CD14-positive monocyte (primary cell): ENCODE results near the gene PBX4. TPM values are rescaled to one million over a fixed set of nuclear protein-coding genes. Genes with fewer than 3 reads are reported as not detected.
A peak's percentile ranks its signal among the peaks of the same experiment; 100 is the strongest.

Experiments used
- DNase-seq, 3 donors: peaks; one replicate each; pipeline ENCODE4 v3.0.0-alpha.2; 2011 to 2022
- H2AFZ ChIP-seq: 2 replicates; pipeline ENCODE4 v1.6.0; 2012; ENCODE audit warnings: mild to moderate bottlenecking, low read depth, low read length, inconsistent platforms; ENCODE audit not compliant: insufficient read depth, poor library complexity, severe bottlenecking
- H3K27ac ChIP-seq, 2 donors: 1 replicate in 1 of 2; 2 replicates in 1 of 2; pipeline ENCODE4 v1.5.1; 2012 to 2013; ENCODE audit warnings: low read length in 2 of 2, control low read depth in 1 of 2, inconsistent platforms in 1 of 2, low read depth in 1 of 2, mild to moderate bottlenecking in 1 of 2
- H3K27me3 ChIP-seq, 2 donors: one replicate each; pipeline versions ENCODE4 v1.6.0 to v1.6.1; 2011 to 2013; ENCODE audit warnings: low read length in 2 of 2; ENCODE audit not compliant: control insufficient read depth in 2 of 2, insufficient read depth in 2 of 2
- H3K36me3 ChIP-seq, 2 donors: replicated peaks in 1 of 2; 1 replicate in 1 of 2; 2 replicates in 1 of 2; pipeline versions ENCODE4 v1.5.1 to v1.6.1; 2012 to 2013; ENCODE audit warnings: low read length in 2 of 2, control low read depth in 1 of 2, inconsistent platforms in 1 of 2, mild to moderate bottlenecking in 1 of 2; ENCODE audit not compliant: insufficient read depth in 2 of 2, control insufficient read depth in 1 of 2
- H3K4me1 ChIP-seq, 2 donors: 1 replicate in 1 of 2; 2 replicates in 1 of 2; pipeline versions ENCODE4 v1.5.1 to v1.6.1; 2012 to 2013; ENCODE audit warnings: low read length in 2 of 2, control low read depth in 1 of 2, inconsistent platforms in 1 of 2, mild to moderate bottlenecking in 1 of 2, moderate library complexity in 1 of 2; ENCODE audit not compliant: insufficient read depth in 2 of 2, control insufficient read depth in 1 of 2
- H3K4me2 ChIP-seq: replicated peaks from 2 replicates; pipeline ENCODE3; 2012; ENCODE audit warnings: low read length, moderate library complexity, mild to moderate bottlenecking; ENCODE audit not compliant: poor library complexity, severe bottlenecking; ENCODE audit errors: extremely low read depth
- H3K4me3 ChIP-seq, 3 experiments: fragments of 200-600 bp in 1 of 3; sonication (generic) in 1 of 3; replicated peaks in 1 of 3; 1 replicate in 2 of 3; 2 replicates in 1 of 3; pipeline ENCODE4 v1.5.1; 2011 to 2013; ENCODE audit warnings: low read length in 3 of 3, mild to moderate bottlenecking in 3 of 3, control low read depth in 2 of 3, low read depth in 2 of 3, inconsistent platforms in 1 of 3, moderate library complexity in 1 of 3
- H3K79me2 ChIP-seq: 2 replicates; pipeline ENCODE4 v1.6.0; 2012; ENCODE audit warnings: mild to moderate bottlenecking, control low read depth, inconsistent platforms, low read length, moderate library complexity; ENCODE audit not compliant: insufficient read depth
- H3K9ac ChIP-seq: 2 replicates; pipeline ENCODE4 v1.6.0; 2017; ENCODE audit warnings: low read length, mild to moderate bottlenecking; ENCODE audit not compliant: insufficient read depth, poor library complexity, severe bottlenecking
- H3K9me3 ChIP-seq, 2 donors: replicated peaks in 1 of 2; 1 replicate in 1 of 2; 2 replicates in 1 of 2; pipeline versions ENCODE4 v1.5.1 to v1.6.1; 2012 to 2013; ENCODE audit warnings: low read length in 2 of 2, control low read depth in 1 of 2; ENCODE audit not compliant: control insufficient read depth in 1 of 2, insufficient read depth in 1 of 2
- H4K20me1 ChIP-seq: 2 replicates; pipeline ENCODE4 v1.6.0; 2012; ENCODE audit warnings: mild to moderate bottlenecking, low read length, control low read depth, moderate library complexity; ENCODE audit not compliant: insufficient read depth
- H3K27ac Mint-ChIP-seq, 7 donors: one replicate each; pipeline ENCODE4 v1.8.0; 2020; ENCODE audit warnings: mild to moderate bottlenecking in 7 of 7, mixed read lengths in 7 of 7, moderate library complexity in 6 of 7, inconsistent platforms in 2 of 7
- H3K27me3 Mint-ChIP-seq, 3 donors: one replicate each; pipeline ENCODE4 v1.8.0; 2021 to 2022; ENCODE audit warnings: low read depth in 3 of 3, mild to moderate bottlenecking in 3 of 3, mixed read lengths in 3 of 3, moderate library complexity in 3 of 3, inconsistent platforms in 1 of 3
- H3K36me3 Mint-ChIP-seq, 2 donors: one replicate each; pipeline ENCODE4 v1.8.0; 2020; ENCODE audit warnings: mixed read lengths in 2 of 2, inconsistent platforms in 1 of 2, mild to moderate bottlenecking in 1 of 2
- H3K4me1 Mint-ChIP-seq: one replicate; pipeline ENCODE4 v1.8.0; 2020; ENCODE audit warnings: mild to moderate bottlenecking, mixed read lengths
- H3K4me3 Mint-ChIP-seq, 2 donors: one replicate each; pipeline ENCODE4 v1.8.0; 2020; ENCODE audit warnings: mild to moderate bottlenecking in 2 of 2, mixed read lengths in 2 of 2, moderate library complexity in 1 of 2
- H3K9me3 Mint-ChIP-seq, 7 donors: one replicate each; pipeline ENCODE4 v1.8.0; 2020 to 2022; ENCODE audit warnings: mixed read lengths in 7 of 7, mild to moderate bottlenecking in 6 of 7, moderate library complexity in 6 of 7, inconsistent platforms in 2 of 7
- WGBS: methylation state at CpG from one replicate; pipeline ENCODE4 v1.1.5; 2013; ENCODE audit warnings: missing lambda C conversion rate; ENCODE audit not compliant: insufficient coverage; 5-methylcytosine and 5-hydroxymethylcytosine counted together
- intact Hi-C, 2 donors: fragments of 100-400 bp; cut with micrococcal nuclease; formaldehyde crosslinking; loops; one replicate each; pipeline versions ENCODE4 v1.15.0 to v1.15.1; 2023
- polyA plus RNA-seq, 3 donors: library from polyadenylated mRNA; depleted of rRNA in 1 of 3; unstranded in 2 of 3; stranded (reverse) in 1 of 3; fragments of 300-500 nt in 2 of 3; fragments of >200 nt in 1 of 3; fragmentation: Illumina TruSeq in 2 of 3; gene quantifications; 1 replicate in 2 of 3; 2 replicates in 1 of 3; pipeline ENCODE4 v1.2.3, GENCODE V29; 2012 to 2021
- TF ChIP-seq, protein P1 (sequence below): fragments of 200-600 bp; IDR thresholded peaks from one replicate; pipeline ENCODE4 v1.8.0; 2022; ENCODE audit warnings: antibody characterized with exemption, mild to moderate bottlenecking

PBX4 gene
- polyA plus RNA-seq, 3 donors, result 2.4 TPM; not detected in 2

GRCh38 chr19:19636573-19637185 is 18.2 kb upstream of the PBX4 start:
- H3K27ac Mint-ChIP-seq, result peak overlapping the region in 1 of 7 donors; percentile 68
- DNase-seq, result no peak

DNA sequence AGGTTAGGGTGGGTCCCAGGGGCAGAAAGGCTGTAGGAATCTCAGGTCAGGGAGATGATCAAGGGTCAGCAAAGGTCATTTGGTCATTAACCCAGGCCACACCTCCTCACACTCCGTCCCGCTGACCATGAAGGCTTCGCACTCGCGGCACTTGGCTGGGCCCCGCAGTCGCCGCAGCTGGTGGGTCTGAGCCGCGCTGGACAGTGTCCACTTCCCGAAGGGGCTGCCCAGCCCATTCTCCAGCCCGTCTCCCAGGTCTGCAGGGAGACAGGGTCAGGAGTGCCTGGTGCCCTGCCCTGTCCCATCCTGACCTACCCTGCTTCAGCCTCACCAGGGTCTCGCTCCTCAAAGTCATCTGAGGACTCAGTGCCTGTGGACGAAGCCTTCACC is 16.8 kb upstream of the PBX4 start:
- intact Hi-C loops, result no loop called here
- Histone ChIP-seq H3K9me3 (no peaks in the 10 kb centered on the region), H3K79me2 (peaks cover 45% of the 10 kb centered on the region), H3K27me3 (no peaks in the 10 kb centered on the region), H3K9ac (no peak overlapping the region), H3K36me3 (peaks cover 88 to 99% of the 10 kb centered on the region in 2 donors), H2AFZ (no peak overlapping the region), H3K4me1 (peaks cover 13% of the 10 kb centered on the region in 2 donors), H4K20me1 (peaks cover 96% of the 10 kb centered on the region), H3K4me3 (no peak overlapping the region), H3K4me2 (no peak overlapping the region), H3K27ac (peak overlapping the region in 1 of 2 donors; percentile 5)
- TF ChIP-seq, protein P1, sequence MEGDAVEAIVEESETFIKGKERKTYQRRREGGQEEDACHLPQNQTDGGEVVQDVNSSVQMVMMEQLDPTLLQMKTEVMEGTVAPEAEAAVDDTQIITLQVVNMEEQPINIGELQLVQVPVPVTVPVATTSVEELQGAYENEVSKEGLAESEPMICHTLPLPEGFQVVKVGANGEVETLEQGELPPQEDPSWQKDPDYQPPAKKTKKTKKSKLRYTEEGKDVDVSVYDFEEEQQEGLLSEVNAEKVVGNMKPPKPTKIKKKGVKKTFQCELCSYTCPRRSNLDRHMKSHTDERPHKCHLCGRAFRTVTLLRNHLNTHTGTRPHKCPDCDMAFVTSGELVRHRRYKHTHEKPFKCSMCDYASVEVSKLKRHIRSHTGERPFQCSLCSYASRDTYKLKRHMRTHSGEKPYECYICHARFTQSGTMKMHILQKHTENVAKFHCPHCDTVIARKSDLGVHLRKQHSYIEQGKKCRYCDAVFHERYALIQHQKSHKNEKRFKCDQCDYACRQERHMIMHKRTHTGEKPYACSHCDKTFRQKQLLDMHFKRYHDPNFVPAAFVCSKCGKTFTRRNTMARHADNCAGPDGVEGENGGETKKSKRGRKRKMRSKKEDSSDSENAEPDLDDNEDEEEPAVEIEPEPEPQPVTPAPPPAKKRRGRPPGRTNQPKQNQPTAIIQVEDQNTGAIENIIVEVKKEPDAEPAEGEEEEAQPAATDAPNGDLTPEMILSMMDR, result no peak
- Mint-ChIP-seq H3K36me3 (peaks cover 74 to 95% of the 10 kb centered on the region in 2 donors), H3K9me3 (no peaks in the 10 kb centered on the region), H3K4me3 (no peak overlapping the region), H3K27me3 (peaks cover 0 to 2% (median 1%) of the 10 kb centered on the region in 3 donors), H3K4me1 (peaks cover 11% of the 10 kb centered on the region), H3K27ac (peak overlapping the region in 4 of 7 donors; percentile 30 to 75 (median 58))
- WGBS, result 98% methylated on average over 12 of the region's 14 CpGs
- no peak for DNase-seq

More at GRCh38 chr19:19636573-19637185, 18.2 kb upstream of the PBX4 start:
- H3K4me1 ChIP-seq, result peaks cover 19 to 20% of the 10 kb centered on the region in 2 donors
- Mint-ChIP-seq H3K36me3 (peaks cover 63 to 92% of the 10 kb centered on the region in 2 donors), H3K4me1 (peaks cover 14% of the 10 kb centered on the region), H3K4me3 (no peak overlapping the region), H3K27me3 (peaks cover 0 to 2% (median 1%) of the 10 kb centered on the region in 3 donors), H3K9me3 (no peaks in the 10 kb centered on the region)
- H3K79me2 ChIP-seq, result peaks cover 54% of the 10 kb centered on the region
- intact Hi-C loops, result no loop called here
- H3K4me2 ChIP-seq, result no peak overlapping the region
- WGBS, result 100% methylated on average over 3 of the region's 9 CpGs
- no peak overlapping the region for H3K9ac ChIP-seq
- peaks cover 83 to 95% of the 10 kb centered on the region in 2 donors for H3K36me3 ChIP-seq
- TF ChIP-seq, protein P1, result no peak
- no peaks in the 10 kb centered on the region for H3K27me3 ChIP-seq
- peak overlapping the region in 1 of 2 donors; percentile 31 for H3K27ac ChIP-seq
- H4K20me1 ChIP-seq, result peaks cover 90% of the 10 kb centered on the region
- no peak overlapping the region for H2AFZ ChIP-seq
- no peak overlapping the region for H3K4me3 ChIP-seq
- no peaks in the 10 kb centered on the region for H3K9me3 ChIP-seq
